Testis (tissue), 2 donors: ENCODE results near the gene B4GALNT4.

Source experiments
- POLR2A ChIP-seq: fragments of 450-650 bp; IDR thresholded peaks from one replicate; pipeline ENCODE4 v1.6.1; 2017; ENCODE audit warnings: antibody characterized with exemption, mild to moderate bottlenecking, moderate library complexity
- TF ChIP-seq, protein P1 (sequence below), 3 experiments: fragments of 450-650 bp in 2 of 3; fragments of 200-600 bp in 1 of 3; sonication (generic) in 1 of 3; IDR thresholded peaks; one replicate each; pipeline ENCODE4 v1.5.1; 2016 to 2019; ENCODE audit warnings: antibody characterized with exemption in 3 of 3, mild to moderate bottlenecking in 2 of 3, moderate library complexity in 1 of 3

DNA sequence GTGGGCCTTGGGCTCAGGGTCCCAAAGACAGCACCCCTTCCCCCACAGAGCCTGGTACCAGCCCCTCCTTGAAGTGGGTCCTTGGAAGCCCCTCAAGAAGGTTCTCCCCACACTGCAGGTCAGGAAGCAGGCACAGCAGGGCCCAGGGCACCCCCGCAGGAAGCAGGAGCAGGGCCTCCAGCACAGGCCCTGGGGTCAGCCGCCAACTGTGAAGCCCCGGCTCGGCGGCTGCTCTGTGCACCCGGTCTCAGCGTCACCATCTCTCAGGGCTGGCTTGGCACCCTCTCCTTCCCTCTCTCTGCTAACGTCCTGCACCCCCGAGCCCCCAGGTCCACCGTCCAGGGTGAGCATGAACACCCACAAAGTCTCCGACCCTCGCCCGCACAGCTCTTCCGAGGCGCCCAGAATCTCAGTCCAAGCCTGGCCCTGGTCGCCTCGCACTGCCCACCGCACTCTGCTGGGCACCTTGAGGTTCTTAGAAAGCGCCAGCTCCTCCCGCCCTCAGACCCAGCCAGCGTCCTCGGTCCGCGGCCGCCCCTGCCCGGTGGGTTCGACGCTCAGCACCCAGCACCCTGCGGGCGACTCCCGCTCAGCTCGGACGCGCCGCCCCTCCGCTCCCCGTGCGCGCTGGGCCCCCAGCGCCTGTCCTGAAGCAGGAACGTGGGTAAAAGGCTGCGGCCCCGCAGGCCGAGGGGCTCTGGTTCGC lies 46.9 kb downstream of the B4GALNT4 start:
- TF ChIP-seq POLR2A, result no peak
- TF ChIP-seq, protein P1, sequence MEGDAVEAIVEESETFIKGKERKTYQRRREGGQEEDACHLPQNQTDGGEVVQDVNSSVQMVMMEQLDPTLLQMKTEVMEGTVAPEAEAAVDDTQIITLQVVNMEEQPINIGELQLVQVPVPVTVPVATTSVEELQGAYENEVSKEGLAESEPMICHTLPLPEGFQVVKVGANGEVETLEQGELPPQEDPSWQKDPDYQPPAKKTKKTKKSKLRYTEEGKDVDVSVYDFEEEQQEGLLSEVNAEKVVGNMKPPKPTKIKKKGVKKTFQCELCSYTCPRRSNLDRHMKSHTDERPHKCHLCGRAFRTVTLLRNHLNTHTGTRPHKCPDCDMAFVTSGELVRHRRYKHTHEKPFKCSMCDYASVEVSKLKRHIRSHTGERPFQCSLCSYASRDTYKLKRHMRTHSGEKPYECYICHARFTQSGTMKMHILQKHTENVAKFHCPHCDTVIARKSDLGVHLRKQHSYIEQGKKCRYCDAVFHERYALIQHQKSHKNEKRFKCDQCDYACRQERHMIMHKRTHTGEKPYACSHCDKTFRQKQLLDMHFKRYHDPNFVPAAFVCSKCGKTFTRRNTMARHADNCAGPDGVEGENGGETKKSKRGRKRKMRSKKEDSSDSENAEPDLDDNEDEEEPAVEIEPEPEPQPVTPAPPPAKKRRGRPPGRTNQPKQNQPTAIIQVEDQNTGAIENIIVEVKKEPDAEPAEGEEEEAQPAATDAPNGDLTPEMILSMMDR (IDR thresholded peaks at IDR 0.05), result no peak
